Measurements from ENCODE around the gene PLXNB3.

The PLXNB3 gene

DNA sequence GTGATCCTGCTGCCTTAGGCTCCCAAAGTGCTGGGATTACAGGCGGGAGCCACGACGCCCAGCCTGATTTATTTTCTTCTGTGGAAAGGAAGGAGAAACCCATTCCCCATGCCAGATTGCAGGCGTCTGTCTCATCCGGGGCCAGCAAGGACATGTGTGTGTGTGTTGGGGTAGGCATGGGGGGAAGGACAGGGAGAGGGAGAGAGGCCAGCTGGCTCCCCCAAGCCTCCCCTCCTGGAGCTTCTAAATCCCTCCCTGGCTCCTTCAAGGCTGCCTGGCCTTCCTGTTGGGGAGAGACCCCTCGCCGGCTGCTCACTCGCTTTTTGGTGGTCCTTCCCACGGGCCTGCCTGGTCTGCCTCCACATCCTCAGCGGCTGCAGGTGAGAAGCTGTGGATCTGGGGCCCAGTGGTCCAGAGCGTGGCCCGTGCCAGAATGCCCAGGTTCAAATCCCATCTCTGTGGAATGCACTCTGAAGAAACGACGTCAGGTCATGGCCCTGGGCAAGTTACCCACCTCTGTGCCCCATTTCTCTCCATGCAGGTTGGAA is 1.3 kb upstream of the PLXNB3 start:
- no peak for DNase-seq

DNA sequence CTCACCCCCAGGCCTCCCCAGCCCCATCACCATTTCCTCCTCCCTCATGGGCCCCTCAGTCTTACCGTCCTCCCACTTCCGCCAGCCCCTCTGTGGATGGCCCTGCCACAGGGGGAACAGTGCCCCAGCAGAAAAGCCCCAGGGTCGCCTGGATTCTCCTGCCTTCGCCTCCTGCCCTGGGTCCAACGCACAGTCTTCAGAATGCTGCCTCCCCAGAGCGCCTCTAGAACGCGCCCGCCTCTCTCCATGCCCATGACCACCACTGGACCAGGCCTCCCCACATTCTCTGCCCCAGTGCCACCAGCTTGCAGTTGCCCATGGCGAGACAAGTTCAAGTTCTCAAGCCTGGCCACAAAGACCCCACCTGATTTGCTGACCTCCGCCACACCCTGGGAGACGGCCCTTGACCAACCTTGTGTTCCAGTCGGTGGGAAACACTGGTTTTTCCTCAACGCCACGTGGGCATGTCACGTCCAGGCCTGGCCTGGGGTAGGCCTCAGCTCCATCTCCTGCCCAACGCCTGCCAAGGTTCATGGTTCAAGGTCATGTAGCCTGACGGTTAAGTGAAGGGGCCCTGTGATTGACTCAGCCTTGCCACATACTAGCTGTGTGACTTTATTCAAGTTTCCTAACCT is 634 bp upstream of the PLXNB3 start:
- no peak for DNase-seq

DNA sequence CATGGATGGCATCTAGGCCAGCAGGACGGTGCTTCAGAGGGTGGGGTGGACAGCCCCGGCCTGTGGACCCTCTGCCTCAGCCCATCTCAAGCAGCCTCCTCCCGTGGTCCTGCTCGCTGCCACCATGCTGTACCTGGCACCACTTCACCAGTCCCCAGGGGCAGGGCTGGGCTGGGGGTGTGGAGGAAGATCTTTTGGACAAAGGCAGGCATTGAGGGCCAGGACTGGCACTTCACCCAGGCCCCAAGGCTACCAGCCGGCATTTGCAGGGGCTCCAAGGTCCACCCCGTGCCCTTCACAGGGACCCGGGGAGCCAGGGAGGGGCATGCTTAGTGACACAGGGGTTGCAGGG is 713 bp downstream of the PLXNB3 start:
- DNase-seq: no peak

GRCh38 chrX:153765138-153766079 is 1.4 kb downstream of the PLXNB3 start:
- no peak for DNase-seq

GRCh38 chrX:153766098-153766817 is 2.2 kb downstream of the PLXNB3 start:
- peak; percentile 37 for DNase-seq

- DNase-seq: no peak
Measured at GRCh38 chrX:153766871-153767673, 3.0 kb downstream of the PLXNB3 start.

DNA sequence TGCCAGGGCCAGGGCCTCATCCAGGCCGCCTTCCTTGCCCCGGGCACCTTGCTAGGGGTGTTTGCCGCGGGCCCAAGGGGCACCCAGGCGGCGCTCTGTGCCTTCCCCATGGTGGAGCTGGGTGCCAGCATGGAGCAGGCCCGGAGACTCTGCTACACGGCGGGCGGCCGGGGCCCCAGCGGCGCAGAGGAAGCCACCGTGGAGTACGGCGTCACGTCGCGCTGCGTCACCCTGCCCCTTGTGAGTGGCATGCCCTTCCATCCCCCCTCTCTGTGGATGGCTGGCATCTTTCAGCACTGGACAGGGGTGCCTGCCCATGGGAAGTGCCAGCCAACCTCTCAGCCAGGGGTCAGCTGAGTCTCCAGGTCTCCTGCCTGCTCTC is 3.6 kb downstream of the PLXNB3 start:
- DNase-seq: no peak

DNA sequence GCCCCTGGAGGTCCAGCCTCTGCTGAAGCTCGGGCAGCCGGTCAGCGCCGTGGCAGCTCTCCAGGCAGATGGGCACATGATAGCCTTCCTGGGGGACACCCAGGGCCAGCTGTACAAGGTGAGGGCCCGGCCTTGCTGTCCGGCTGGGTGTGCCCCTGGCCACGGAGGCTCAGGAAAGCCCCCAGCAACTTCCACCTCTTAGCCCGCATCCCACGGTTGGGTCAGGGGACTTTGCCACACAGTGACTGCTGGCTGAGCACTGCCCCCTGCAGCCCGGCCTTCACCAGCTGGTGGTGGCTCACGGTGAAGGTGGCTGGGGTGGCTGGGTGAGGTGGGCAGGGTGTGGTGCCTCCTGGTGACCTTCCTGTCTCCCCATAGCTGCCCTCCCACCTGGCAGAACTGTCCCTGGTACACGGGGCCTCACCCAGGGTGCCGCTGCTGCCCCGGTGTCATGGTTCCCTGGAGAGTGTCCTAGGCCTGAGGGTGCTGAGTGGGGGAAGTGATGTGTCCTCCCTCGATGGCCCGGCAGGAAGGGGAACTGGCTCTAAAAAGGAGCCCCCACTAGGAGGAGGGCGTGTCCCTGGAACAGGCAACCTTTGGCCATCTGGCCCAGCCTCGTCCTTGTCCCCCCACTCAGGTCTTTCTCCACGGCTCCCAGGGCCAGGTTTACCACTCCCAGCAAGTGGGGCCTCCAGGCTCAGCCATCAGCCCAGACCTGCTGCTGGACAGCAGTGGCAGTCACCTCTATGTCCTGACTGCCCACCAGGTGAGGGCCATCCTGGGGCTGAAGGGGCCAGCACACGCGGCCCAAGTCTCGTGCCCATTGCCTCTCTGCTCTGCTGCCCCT is 4.5 kb downstream of the PLXNB3 start:
- no peak for DNase-seq

DNA sequence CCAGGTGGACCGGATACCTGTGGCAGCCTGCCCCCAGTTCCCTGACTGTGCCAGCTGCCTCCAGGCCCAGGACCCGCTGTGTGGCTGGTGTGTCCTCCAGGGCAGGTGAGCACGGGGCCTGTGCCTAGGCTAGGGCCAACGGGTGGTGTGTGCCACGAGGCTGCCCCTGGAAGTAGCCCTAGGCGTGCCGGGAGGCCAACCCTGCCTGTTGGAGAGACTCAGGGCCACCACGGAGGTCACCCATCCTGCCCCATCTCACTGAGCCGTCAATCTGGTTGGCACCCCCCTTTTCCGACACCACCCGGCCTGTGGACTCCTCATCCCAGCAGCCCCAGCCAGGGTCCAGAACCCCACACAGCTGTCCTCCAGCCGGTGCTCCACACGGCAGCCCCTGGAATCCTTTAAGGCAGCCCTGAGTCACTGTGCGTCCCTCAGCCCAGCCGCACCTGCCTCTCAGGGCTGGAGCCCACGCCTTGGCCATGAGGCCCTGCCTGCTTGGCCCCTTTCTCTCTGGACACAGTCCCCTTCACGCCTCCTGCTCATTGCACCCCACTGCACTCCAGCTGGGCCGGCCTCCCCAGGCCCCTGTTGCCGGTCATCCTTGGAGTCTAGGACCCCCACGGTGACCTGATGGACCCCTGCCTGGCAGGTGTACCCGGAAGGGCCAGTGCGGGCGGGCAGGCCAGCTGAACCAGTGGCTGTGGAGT is 5.3 kb downstream of the PLXNB3 start:
- no peak for DNase-seq

GRCh38 chrX:153769865-153770600 is 6.0 kb downstream of the PLXNB3 start:
- DNase-seq: no peak

DNA sequence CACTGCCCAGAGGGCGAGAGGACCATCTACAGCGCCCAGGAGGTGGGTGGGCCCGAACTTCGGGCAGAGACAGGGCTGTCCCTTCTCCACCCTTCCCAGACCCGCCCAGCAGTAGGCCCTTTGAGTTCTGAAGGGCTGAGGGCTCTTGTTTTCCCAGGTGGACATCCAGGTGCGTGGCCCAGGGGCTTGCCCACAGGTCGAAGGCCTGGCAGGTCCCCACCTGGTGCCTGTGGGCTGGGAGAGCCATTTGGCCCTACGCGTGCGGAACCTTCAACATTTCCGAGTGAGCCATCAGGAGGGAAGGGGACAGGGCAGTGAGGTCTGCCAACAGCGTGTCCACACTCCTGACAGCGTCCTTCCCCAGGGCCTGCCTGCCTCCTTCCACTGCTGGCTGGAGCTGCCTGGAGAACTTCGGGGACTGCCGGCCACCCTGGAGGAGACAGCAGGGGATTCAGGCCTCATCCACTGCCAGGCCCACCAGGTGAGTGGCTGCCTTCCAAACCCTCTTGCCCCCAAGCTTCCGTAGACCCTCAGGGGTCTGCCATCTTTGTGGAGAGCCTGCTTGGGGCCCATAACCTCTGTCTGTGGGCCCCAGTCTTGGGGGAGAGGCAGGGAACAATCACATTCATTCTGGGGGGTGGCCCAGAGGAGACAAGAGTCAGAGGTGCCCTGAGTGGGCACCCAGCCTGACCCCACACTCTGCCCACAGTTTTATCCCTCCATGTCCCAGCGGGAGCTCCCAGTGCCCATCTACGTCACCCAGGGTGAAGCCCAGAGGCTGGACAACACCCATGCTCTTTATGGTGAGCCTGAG is 6.8 kb downstream of the PLXNB3 start:
- no peak for DNase-seq

DNA sequence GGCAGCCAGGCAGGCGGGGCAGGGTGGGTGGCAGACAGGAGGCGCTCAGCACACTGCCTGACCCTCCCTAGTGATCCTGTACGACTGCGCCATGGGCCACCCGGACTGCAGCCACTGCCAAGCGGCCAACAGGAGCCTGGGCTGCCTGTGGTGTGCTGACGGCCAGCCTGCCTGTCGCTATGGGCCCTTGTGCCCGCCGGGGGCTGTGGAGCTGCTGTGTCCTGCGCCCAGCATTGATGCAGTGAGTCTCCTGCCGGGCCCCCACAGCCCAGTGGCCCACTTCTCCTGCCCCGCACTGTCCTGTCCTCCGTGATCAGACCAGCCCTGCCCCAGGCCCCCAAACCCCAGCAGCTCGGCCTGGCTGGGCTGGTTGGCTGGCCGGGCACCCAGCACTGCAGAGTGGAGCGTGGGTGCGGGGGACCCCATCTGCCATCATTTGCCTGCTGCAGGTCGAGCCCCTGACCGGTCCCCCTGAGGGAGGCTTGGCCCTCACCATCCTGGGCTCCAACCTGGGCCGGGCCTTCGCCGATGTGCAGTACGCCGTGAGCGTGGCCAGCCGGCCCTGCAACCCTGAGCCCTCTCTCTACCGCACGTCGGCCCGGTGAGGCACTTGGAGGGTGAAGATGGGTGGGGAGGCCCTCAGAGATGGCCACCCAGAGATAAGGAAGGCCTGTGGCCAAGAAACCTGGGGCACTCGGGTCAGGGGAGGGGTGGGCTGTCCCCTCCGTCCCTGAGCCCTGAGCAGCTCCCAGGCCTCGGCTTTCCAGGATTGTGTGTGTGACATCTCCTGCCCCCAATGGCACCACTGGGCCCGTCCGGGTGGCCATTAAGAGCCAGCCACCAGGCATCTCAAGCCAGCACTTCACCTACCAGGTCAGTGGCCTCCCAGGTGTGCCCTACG is 7.6 kb downstream of the PLXNB3 start:
- no peak for DNase-seq

GRCh38 chrX:153772316-153773217 is 8.5 kb downstream of the PLXNB3 start:
- no peak for DNase-seq

GRCh38 chrX:153773218-153773611 is 9.2 kb downstream of the PLXNB3 start:
- no peak for DNase-seq

DNA sequence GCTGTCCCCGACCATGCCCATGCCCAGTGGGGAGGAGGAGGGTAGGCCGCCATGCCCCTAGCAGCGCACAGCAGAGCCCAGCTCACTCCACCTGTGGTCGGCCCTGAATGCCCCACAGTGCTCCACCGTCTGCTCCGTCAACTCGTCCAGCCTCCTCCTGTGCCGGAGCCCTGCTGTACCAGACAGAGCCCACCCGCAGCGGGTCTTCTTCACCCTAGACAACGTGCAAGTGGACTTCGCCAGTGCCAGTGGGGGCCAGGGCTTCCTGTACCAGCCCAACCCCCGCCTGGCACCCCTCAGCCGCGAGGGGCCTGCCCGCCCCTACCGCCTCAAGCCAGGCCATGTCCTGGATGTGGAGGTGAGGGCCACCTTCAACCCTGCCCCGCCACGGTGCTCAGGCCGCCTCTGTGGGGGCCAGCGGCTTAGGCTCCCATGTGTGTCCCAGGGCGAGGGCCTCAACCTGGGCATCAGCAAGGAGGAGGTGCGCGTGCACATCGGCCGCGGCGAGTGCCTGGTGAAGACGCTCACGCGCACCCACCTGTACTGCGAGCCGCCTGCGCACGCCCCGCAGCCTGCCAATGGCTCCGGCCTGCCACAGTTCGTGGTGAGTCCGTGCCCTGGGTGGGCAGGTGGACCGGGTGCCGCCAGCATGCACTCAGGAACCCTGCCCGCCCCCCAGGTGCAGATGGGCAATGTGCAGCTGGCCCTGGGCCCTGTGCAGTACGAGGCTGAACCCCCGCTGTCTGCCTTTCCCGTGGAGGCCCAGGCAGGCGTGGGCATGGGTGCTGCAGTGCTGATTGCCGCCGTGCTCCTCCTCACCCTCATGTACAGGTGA is 9.9 kb downstream of the PLXNB3 start:
- no peak for DNase-seq

Measured in DMS53 (cell line).